T-helper 1 cell treated with Interleukin-12 subunit alpha and Interleukin-12 subunit beta and Interleukin-4 antibody, amounts not matched to agents 30 μg/mL and 1 μg/mL, for 36 hours (primary cell): Measurements from ENCODE around the gene ODAD4.

Experiments
- H3K27ac Mint-ChIP-seq: one replicate; pipeline ENCODE4 v1.8.0; 2021; ENCODE audit warnings: mild to moderate bottlenecking, mixed read lengths
- H3K27me3 Mint-ChIP-seq: one replicate; pipeline ENCODE4 v1.8.0; 2021; ENCODE audit warnings: low read depth, mixed read lengths
- H3K36me3 Mint-ChIP-seq: one replicate; pipeline ENCODE4 v1.8.0; 2021; ENCODE audit warnings: low read depth, mixed read lengths
- H3K4me1 Mint-ChIP-seq: one replicate; pipeline ENCODE4 v1.8.0; 2021; ENCODE audit warnings: low read depth, mixed read lengths
- H3K4me3 Mint-ChIP-seq: one replicate; pipeline ENCODE4 v1.8.0; 2021; ENCODE audit warnings: mild to moderate bottlenecking, moderate library complexity, mixed read lengths
- H3K9me3 Mint-ChIP-seq: one replicate; pipeline ENCODE4 v1.8.0; 2021; ENCODE audit warnings: mixed read lengths

The ODAD4 gene

DNA sequence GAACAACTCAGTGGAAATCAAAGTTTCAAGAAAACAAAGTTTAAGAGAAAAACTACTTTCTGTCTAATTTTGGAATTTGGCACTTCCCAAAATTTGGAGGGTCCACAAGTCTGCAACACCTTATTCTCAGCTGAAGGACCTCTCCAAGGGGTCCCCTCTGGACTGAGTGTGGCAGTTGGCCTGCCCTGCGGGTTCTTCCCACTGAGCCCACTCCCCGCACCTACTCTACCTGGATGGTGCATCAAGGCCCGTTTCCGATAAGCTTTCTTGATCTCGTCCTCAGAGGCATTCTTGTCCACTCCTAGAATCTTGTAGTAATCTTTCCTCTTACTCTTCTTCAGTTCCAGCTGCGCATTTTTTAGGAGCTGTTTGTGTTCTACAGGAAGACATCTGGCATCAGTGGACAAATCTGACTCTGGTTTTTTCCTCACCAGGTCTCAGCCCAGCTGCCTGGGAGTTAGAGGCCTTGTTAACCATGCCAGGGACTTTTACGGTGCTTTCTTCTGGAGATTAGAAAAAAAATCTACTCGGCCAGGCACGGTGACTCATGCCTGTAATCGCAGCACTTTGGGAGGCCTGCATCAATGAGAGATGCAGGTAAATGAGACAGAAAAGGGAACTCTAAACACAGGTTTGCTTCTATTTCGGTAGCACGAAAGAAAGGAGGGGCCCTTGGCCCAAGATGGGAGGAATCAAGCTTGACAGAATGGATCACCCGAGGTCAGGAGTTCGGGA lies 51.8 kb downstream of the ODAD4 start:
- Mint-ChIP-seq H3K4me1 (peaks cover 2% of the 10 kb centered on the region), H3K9me3 (no peaks in the 10 kb centered on the region), H3K4me3 (no peak overlapping the region), H3K36me3 (peaks cover 43% of the 10 kb centered on the region), H3K27ac (no peak overlapping the region), H3K27me3 (no peaks in the 10 kb centered on the region)

- Mint-ChIP-seq H3K27ac (no peak overlapping the region), H3K9me3 (no peaks in the 10 kb centered on the region), H3K27me3 (no peaks in the 10 kb centered on the region), H3K4me1 (peaks cover 5% of the 10 kb centered on the region), H3K36me3 (peaks cover 50% of the 10 kb centered on the region), H3K4me3 (no peak overlapping the region)
These were observed 54.0 kb downstream of the ODAD4 start for GRCh38 chr17:41984454-41984853.

DNA sequence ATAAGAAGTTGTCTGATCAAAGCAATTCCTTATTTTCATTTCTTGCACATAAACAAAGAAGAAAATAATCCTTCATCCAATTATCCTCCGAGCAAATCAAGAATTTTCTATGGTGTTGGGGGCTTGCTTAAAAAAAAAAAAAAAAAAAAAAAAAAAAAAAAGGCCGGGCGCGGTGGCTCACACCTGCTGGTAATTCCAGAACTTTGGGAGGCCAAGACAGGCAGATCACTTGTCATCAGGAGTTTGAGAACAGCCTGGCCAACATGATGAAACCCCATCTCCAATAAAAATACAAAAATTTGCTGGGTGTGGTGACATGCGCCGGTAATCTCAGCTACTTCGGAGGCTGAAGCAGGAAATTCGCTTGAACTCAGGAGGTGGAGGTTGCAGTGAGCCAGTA lies 55.5 kb downstream of the ODAD4 start:
- H3K36me3 Mint-ChIP-seq = peaks cover 49% of the 10 kb centered on the region
- H3K27ac Mint-ChIP-seq = no peak overlapping the region
- no peaks in the 10 kb centered on the region for H3K27me3 Mint-ChIP-seq
- H3K9me3 Mint-ChIP-seq = no peaks in the 10 kb centered on the region
- H3K4me1 Mint-ChIP-seq = peaks cover 5% of the 10 kb centered on the region
- no peak overlapping the region for H3K4me3 Mint-ChIP-seq

- Mint-ChIP-seq H3K36me3 (peaks cover 52% of the 10 kb centered on the region), H3K9me3 (no peaks in the 10 kb centered on the region), H3K27me3 (no peaks in the 10 kb centered on the region), H3K4me3 (no peak overlapping the region), H3K27ac (no peak overlapping the region), H3K4me1 (peaks cover 12% of the 10 kb centered on the region)
These were observed 56.2 kb downstream of the ODAD4 start for GRCh38 chr17:41986634-41987033.

DNA sequence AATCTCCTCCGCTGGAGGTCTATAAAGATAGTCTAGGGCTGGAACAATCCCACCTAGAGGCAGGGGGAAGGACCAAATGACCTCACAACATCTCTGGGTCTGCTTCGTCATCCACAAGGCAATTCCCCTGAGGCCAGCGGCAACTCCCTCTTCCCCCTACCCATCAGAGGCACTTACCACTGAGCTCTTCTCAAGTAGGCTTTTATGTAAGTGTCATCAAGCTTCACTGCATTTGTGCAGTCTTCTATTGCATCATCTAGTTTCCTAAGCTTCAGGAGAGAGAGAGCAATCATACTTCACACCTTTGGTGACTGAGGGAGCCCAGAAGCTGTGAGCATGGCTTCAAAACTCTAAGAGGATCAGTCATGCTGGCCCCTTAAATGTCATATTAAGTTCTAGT lies 57.2 kb downstream of the ODAD4 start:
- H3K9me3 Mint-ChIP-seq = no peaks in the 10 kb centered on the region
- peaks cover 12% of the 10 kb centered on the region for H3K4me1 Mint-ChIP-seq
- no peak overlapping the region for H3K4me3 Mint-ChIP-seq
- no peaks in the 10 kb centered on the region for H3K27me3 Mint-ChIP-seq
- peaks cover 46% of the 10 kb centered on the region for H3K36me3 Mint-ChIP-seq
- no peak overlapping the region for H3K27ac Mint-ChIP-seq

- no peak overlapping the region for H3K27ac Mint-ChIP-seq
- H3K9me3 Mint-ChIP-seq = no peaks in the 10 kb centered on the region
- no peak overlapping the region for H3K4me3 Mint-ChIP-seq
- H3K4me1 Mint-ChIP-seq = peaks cover 12% of the 10 kb centered on the region
- H3K27me3 Mint-ChIP-seq = no peaks in the 10 kb centered on the region
- peaks cover 48% of the 10 kb centered on the region for H3K36me3 Mint-ChIP-seq
These were observed 58.0 kb downstream of the ODAD4 start for GRCh38 chr17:41988418-41988817.

GRCh38 chr17:41989702-41990419 lies 59.4 kb downstream of the ODAD4 start:
- Mint-ChIP-seq H3K36me3 (peaks cover 48% of the 10 kb centered on the region), H3K27ac (no peak overlapping the region), H3K4me3 (no peak overlapping the region), H3K4me1 (peaks cover 10% of the 10 kb centered on the region), H3K27me3 (no peaks in the 10 kb centered on the region), H3K9me3 (no peaks in the 10 kb centered on the region)

- Mint-ChIP-seq H3K27ac (no peak overlapping the region), H3K9me3 (no peaks in the 10 kb centered on the region), H3K4me3 (no peak overlapping the region), H3K36me3 (peaks cover 51% of the 10 kb centered on the region), H3K27me3 (no peaks in the 10 kb centered on the region), H3K4me1 (peaks cover 14% of the 10 kb centered on the region)
These were observed 62.2 kb downstream of the ODAD4 start for GRCh38 chr17:41992576-41992975.

GRCh38 chr17:41996855-41997164 lies 66.4 kb downstream of the ODAD4 start:
- H3K9me3 Mint-ChIP-seq = no peaks in the 10 kb centered on the region
- no peaks in the 10 kb centered on the region for H3K27me3 Mint-ChIP-seq
- peaks cover 35% of the 10 kb centered on the region for H3K36me3 Mint-ChIP-seq
- H3K4me3 Mint-ChIP-seq = no peak overlapping the region
- peaks cover 11% of the 10 kb centered on the region for H3K4me1 Mint-ChIP-seq
- H3K27ac Mint-ChIP-seq = no peak overlapping the region

DNA sequence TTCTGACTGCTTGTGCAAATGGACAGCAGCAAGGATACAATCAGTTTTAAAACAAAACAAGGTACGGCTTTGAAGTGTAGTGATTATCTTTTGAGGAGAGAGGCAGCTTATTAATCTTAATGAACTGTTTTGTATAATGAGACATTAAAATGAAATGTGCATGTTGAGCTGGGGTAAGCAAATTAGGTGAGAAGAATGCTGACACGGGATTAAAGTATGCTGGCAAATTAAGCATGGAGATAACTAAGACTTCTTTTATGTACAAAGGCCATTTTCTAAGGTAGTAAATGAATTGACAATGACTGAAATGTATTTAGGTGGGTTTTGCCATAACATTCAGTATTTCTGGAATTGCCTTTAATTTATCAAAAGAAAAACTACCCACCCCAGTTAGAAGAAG lies 68.1 kb downstream of the ODAD4 start:
- no peak overlapping the region for H3K27ac Mint-ChIP-seq
- no peaks in the 10 kb centered on the region for H3K27me3 Mint-ChIP-seq
- H3K9me3 Mint-ChIP-seq = no peaks in the 10 kb centered on the region
- peaks cover 37% of the 10 kb centered on the region for H3K36me3 Mint-ChIP-seq
- no peak overlapping the region for H3K4me3 Mint-ChIP-seq
- H3K4me1 Mint-ChIP-seq = peaks cover 18% of the 10 kb centered on the region

DNA sequence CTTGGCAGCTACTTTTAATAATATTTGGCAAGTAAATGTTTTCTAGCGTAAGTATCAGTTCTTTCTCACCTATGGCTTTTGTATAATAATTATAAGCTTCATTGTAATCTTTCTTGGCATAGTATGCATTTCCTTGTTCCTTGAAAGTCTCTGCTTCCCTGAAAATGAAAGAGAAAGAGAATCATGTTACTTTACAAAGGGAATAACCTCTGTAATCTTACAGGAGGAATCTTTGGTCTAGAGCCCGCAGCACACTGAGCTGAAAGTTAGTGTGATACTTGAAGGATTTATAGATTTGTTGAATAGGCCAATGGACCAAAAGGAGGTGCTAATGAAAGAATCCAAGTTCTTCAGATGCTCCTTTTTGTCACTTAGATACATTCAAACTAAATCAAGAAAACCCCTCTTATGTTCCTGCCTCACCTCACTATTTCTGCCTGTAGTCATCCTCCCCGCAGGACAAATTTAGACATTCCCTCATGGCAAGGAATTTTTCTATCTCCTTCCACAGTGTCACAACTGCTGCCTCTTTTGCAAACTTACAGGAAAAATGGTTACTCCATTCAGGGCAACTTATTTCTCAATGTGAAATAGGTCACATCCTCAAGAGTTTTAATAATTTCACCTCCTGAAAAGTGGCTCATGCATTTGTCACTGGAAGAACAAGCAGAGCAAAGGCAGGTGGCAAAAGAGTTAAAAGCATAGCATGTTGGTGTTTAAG lies 70.2 kb downstream of the ODAD4 start:
- H3K27me3 Mint-ChIP-seq = no peaks in the 10 kb centered on the region
- H3K4me3 Mint-ChIP-seq = no peak overlapping the region
- H3K9me3 Mint-ChIP-seq = no peaks in the 10 kb centered on the region
- H3K36me3 Mint-ChIP-seq = peaks cover 27% of the 10 kb centered on the region
- peaks cover 28% of the 10 kb centered on the region for H3K4me1 Mint-ChIP-seq
- no peak overlapping the region for H3K27ac Mint-ChIP-seq

DNA sequence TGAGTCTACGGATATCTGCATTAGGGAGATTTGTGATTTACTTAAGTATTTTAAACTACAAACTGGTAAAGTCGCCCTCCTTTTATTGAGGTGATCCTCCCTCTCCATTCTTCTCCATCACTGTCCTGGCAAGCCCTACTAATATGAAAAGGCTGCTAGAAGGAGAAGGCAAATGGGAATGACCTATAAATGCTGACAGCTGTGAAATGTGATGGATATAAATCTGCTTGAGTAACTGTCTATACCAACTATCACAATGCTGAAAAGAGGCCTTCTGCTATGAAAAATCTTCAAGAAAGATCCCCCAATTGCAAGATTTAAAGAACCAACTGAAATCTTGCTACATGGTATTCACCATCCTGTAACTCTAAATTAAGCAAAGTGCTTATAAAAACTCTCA lies 71.3 kb downstream of the ODAD4 start:
- Mint-ChIP-seq H3K4me3 (no peak overlapping the region), H3K27ac (no peak overlapping the region), H3K4me1 (peaks cover 24% of the 10 kb centered on the region), H3K9me3 (no peaks in the 10 kb centered on the region), H3K36me3 (peaks cover 18% of the 10 kb centered on the region), H3K27me3 (no peaks in the 10 kb centered on the region)

GRCh38 chr17:42002175-42002791 lies 71.9 kb downstream of the ODAD4 start:
- H3K9me3 Mint-ChIP-seq = no peaks in the 10 kb centered on the region
- H3K4me1 Mint-ChIP-seq = peaks cover 26% of the 10 kb centered on the region
- H3K27ac Mint-ChIP-seq = no peak overlapping the region
- H3K36me3 Mint-ChIP-seq = peaks cover 17% of the 10 kb centered on the region
- H3K4me3 Mint-ChIP-seq = no peak overlapping the region
- H3K27me3 Mint-ChIP-seq = no peaks in the 10 kb centered on the region

DNA sequence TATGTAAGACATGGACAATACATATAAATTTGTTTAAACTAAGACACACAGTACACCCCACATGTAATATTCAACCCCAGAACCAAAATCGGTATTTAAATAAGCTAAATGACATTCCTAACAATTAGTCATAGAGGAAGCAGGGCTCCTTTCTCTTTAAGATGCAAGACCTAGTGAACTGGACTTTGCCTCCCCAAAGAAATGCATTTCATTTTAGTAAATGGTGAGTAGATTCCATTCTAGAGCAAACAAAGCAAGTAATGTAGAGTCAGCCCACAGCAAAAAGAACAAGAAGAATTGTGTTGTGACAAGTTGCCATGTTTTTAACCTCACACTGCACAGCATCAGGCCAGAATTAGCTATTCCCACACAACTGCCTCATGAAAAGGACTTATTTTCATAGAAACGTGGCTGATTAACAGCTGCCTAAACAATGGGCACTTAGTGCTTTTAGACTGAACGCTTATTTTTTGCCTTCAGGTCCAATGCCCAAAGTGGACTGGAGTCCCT lies 72.4 kb downstream of the ODAD4 start:
- peaks cover 17% of the 10 kb centered on the region for H3K36me3 Mint-ChIP-seq
- H3K27ac Mint-ChIP-seq = no peak overlapping the region
- H3K9me3 Mint-ChIP-seq = no peaks in the 10 kb centered on the region
- H3K27me3 Mint-ChIP-seq = no peaks in the 10 kb centered on the region
- H3K4me1 Mint-ChIP-seq = peaks cover 26% of the 10 kb centered on the region
- no peak overlapping the region for H3K4me3 Mint-ChIP-seq
